Measurements from ENCODE around the gene SLITRK3.
A peak's percentile ranks its signal among the peaks of the same experiment; 100 is the strongest.

SLITRK3 gene, protein sequence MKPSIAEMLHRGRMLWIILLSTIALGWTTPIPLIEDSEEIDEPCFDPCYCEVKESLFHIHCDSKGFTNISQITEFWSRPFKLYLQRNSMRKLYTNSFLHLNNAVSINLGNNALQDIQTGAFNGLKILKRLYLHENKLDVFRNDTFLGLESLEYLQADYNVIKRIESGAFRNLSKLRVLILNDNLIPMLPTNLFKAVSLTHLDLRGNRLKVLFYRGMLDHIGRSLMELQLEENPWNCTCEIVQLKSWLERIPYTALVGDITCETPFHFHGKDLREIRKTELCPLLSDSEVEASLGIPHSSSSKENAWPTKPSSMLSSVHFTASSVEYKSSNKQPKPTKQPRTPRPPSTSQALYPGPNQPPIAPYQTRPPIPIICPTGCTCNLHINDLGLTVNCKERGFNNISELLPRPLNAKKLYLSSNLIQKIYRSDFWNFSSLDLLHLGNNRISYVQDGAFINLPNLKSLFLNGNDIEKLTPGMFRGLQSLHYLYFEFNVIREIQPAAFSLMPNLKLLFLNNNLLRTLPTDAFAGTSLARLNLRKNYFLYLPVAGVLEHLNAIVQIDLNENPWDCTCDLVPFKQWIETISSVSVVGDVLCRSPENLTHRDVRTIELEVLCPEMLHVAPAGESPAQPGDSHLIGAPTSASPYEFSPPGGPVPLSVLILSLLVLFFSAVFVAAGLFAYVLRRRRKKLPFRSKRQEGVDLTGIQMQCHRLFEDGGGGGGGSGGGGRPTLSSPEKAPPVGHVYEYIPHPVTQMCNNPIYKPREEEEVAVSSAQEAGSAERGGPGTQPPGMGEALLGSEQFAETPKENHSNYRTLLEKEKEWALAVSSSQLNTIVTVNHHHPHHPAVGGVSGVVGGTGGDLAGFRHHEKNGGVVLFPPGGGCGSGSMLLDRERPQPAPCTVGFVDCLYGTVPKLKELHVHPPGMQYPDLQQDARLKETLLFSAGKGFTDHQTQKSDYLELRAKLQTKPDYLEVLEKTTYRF

GRCh38 chr3:165195640-165196576, at the start of gene SLITRK3:
TSS of gene SLITRK3 (minus strand) at chr3:165196384. CDS start at chr3:165190830, 5,554 bp downstream.
- no peak for DNase-seq (ENCODE audit: low spot score)

DNA sequence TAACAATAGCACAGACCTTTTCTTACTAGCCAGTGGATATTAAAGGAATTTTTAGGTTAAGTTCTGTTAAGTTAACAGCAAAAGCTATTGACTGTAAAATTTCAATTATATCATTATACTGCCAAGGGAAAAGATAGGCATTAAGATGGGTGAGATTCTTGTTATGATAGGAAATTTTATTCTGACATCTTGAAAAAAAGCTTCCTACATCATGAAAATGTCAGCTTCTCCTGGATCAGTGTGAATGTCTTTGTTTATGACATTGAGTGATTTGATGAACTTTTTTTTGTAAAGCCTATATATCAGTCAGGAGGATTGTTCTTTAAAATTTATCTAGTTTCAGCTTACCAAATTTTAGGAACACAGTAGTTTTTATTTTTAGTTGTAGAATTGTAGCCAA, 47.4 kb upstream of the SLITRK3 start:
- DNase-seq (ENCODE audit: low spot score): no peak

- DNase-seq (ENCODE audit: low spot score): no peak
Observed at GRCh38 chr3:165233501-165234195, 37.5 kb upstream of the SLITRK3 start.

DNA sequence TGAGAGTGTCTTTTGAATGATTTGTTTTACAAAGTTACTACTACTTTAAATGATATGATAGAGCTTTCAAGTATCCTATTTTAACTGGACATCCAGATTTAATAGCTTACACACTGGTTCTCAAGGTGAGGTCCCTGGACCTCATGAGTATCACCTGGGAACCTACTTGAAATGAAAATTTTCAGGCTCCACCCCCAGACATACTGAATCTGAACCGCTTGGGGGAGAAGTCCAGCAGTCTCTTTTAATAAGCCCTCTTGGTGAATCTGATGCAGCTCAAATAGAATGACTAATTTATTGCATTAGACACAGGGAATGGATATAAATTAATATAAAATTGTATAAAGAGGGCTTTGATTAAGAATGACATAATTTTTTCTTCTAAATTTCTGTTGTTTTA, 29.4 kb upstream of the SLITRK3 start:
- DNase-seq (ENCODE audit: low spot score): no peak

GRCh38 chr3:165217739-165218138, 21.6 kb upstream of the SLITRK3 start:
- DNase-seq (ENCODE audit: low spot score): no peak

- no peak for DNase-seq (ENCODE audit: low spot score)
Observed at GRCh38 chr3:165212580-165212979, 16.4 kb upstream of the SLITRK3 start.

DNA sequence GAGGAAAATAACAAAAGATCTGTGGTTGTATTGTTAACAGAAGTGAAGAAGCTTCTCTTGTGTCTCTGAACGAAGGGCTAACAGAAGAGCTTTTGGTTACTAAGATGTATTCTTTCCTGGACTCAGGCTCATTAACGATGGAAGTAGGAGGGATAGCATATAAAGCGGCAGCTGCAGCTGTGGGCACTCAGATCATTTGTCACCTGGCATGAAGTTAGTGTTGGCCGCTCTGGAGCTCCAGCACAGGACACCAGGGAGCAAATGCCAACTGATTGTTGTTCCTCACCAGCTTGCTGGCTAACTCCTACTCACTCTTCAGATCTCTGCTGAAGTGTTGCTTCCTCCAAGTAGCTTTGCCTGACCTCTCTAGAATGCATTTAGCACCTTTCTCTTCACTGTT, 15.5 kb upstream of the SLITRK3 start:
- no peak for DNase-seq (ENCODE audit: low spot score)

GRCh38 chr3:165210727-165211126, 14.5 kb upstream of the SLITRK3 start:
- DNase-seq (ENCODE audit: low spot score): no peak

- no peak for DNase-seq (ENCODE audit: low spot score)
Observed at GRCh38 chr3:165210132-165210531, 13.9 kb upstream of the SLITRK3 start.

DNA sequence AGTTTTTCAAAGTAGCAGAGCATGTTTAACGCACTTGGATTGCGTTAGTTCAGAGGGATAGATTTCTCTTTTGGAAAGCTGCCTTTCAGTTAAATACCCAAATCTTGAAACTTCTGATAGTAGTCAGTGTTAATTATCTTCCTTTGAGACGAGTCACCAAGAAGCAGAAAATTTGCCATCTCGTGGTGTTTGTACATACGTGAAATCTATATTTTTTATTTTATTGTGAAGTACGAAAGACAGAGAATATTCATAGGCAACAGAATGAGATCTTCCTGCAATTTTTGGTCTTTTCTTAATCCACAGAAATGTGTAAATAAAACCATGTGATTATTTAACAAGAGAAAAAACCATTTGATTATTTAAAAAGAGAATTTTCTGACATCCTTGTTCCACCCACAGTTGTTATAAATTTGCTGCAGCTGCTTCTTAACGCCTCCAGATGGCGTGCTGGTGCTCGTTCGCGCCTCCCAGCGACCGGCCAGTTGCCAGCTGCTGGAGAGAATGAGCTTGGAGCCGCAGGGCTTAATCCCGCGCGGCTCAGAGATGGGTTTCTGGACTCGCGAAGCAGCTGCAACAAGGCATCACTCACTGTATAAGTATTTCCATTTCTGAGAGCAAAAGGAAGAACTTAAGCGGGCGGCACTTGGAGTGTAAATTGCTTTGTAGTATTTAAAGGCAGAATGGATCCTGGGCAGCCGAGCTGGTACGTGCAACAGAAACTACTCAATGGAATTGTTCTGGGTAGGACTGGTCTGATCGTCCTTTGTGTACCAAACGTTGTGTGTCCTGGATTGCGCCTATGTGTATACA, 10.5 kb upstream of the SLITRK3 start:
- DNase-seq (ENCODE audit: low spot score): peak; percentile 62

DNA sequence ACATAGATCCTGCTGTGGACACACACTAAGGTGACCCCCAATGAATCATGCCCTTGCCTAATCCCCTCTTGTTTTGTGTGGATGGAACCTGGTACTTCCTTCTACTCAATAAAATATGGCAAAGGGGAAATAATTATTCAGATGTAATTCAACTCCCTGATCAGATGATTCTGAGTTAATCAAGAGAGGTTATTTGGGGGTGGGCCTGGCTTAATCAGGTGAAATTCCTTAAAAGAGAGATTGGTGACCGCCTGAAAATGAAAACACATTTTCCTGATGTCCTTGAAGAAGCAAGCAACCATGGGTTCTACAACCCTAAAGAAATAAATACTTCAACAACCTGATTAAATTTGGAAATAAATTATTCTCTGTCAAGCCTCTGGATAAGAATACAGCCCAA, 8.3 kb upstream of the SLITRK3 start:
- DNase-seq (ENCODE audit: low spot score): no peak

GRCh38 chr3:165202995-165203394, 6.8 kb upstream of the SLITRK3 start:
- DNase-seq (ENCODE audit: low spot score): no peak

GRCh38 chr3:165201964-165202363, 5.8 kb upstream of the SLITRK3 start:
- DNase-seq (ENCODE audit: low spot score): no peak

- DNase-seq (ENCODE audit: low spot score): no peak
Observed at GRCh38 chr3:165197481-165197800, 1.3 kb upstream of the SLITRK3 start.

GRCh38 chr3:165196577-165197480, 645 bp upstream of the SLITRK3 start:
- DNase-seq (ENCODE audit: low spot score): no peak

GRCh38 chr3:165195241-165195639, 944 bp downstream of the SLITRK3 start:
- DNase-seq (ENCODE audit: low spot score): no peak

DNA sequence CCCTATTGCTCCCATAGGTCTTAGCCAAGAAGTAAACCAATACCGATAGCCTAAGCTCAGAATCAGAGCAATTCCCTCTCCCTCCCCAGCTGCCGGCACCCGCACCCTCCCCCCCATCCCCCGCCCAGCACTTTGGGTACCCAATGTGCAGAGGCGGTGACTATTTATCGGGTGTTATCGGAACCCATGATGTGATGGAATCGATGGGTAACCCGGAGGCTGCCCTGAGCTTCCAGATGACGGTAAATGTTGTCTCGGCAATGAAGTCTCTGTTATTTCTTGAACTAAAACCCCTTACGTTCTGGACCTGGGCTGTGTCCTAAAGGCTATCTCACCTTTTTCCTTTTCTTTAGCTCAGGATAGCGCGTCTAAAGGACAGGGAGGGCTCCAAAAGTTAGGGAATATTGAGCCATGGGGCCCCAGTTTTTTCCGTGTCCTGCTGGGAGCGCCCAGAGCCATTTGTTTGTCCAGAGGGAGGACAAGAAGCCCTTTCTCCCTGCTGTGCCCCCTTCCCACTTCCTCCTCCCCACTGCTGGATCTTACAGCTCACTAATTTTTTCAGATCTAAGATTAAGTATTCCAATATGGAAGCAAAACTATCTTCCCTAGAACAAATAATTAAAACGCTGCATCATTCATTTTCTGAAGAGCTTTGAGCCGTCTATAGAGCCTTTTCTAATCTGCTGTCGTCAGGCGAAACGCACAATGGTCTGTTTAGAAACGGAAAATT, 1.5 kb downstream of the SLITRK3 start:
- no peak for DNase-seq (ENCODE audit: low spot score)

- no peak for DNase-seq (ENCODE audit: low spot score)
Observed at GRCh38 chr3:165193366-165194254, 2.6 kb downstream of the SLITRK3 start.

Data from COLO829 (cell line).